ENCODE measurements around the gene EDN2.

Gene EDN2

GRCh38 chr1:41493117-41493536, 8.6 kb upstream of the EDN2 start:
- no peak overlapping the region for H3K4me2 ChIP-seq (ENCODE audit: low read depth, low read length)
- H3K27ac ChIP-seq (ENCODE audit: low read length): no peak overlapping the region
- H3K9me2 ChIP-seq (replicated peaks; ENCODE audit: insufficient read depth, low read length): no peaks in the 10 kb centered on the region
- H3K27me3 ChIP-seq (replicated peaks; ENCODE audit: insufficient read depth, low read length): no peaks in the 10 kb centered on the region; the same call in 1 of the 2 replicates
- no peak for TF ChIP-seq EZH2 (optimal IDR thresholded peaks at IDR 0.05; ENCODE audit: low read depth, low read length)
- no peak for TF ChIP-seq CTCF (IDR thresholded peaks at IDR 0.05; ENCODE audit: low read length)
- no peak for TF ChIP-seq EZH2phosphoT487 (IDR thresholded peaks at IDR 0.05; ENCODE audit: low read length)
- no peaks in the 10 kb centered on the region for H3F3A ChIP-seq (ENCODE audit: insufficient read depth, low read length)
- no peak overlapping the region for H3K9ac ChIP-seq (ENCODE audit: low read length)
- H2AFZ ChIP-seq (ENCODE audit: low read length): no peak overlapping the region
- H4K20me1 ChIP-seq (ENCODE audit: insufficient read depth, low read length): no peaks in the 10 kb centered on the region
- no peaks in the 10 kb centered on the region for H3K79me2 ChIP-seq (ENCODE audit: low read length)
- H3K4me3 ChIP-seq (ENCODE audit: low read length): no peak overlapping the region
- H3K36me3 ChIP-seq (replicated peaks; ENCODE audit: insufficient read depth, low read length): no peaks in the 10 kb centered on the region
- H3K4me1 ChIP-seq (ENCODE audit: low read length): 0 out of 2 replicates have a peak, but pooled peaks cover under 1% of the 10 kb centered on the region
- no peaks in the 10 kb centered on the region for H3K9me3 ChIP-seq (replicated peaks; ENCODE audit: insufficient read depth, low read length)
- DNase-seq: no peak

GRCh38 chr1:41492341-41492848, 7.9 kb upstream of the EDN2 start:
- Histone ChIP-seq H3K9me3 (replicated peaks; ENCODE audit: insufficient read depth, low read length) (no peaks in the 10 kb centered on the region), H3K4me1 (ENCODE audit: low read length) (no peaks in the 10 kb centered on the region), H3K4me3 (ENCODE audit: low read length) (no peak overlapping the region), H3K79me2 (ENCODE audit: low read length) (no peaks in the 10 kb centered on the region), H3K9me2 (replicated peaks; ENCODE audit: insufficient read depth, low read length) (no peaks in the 10 kb centered on the region), H3K27me3 (replicated peaks; ENCODE audit: insufficient read depth, low read length) (no peaks in the 10 kb centered on the region; the same call in 1 of the 2 replicates), H3K9ac (ENCODE audit: low read length) (no peak overlapping the region), H3K36me3 (replicated peaks; ENCODE audit: insufficient read depth, low read length) (no peaks in the 10 kb centered on the region), H2AFZ (ENCODE audit: low read length) (no peak overlapping the region), H3K4me2 (ENCODE audit: low read depth, low read length) (no peak overlapping the region), H3F3A (ENCODE audit: insufficient read depth, low read length) (no peaks in the 10 kb centered on the region), H3K27ac (ENCODE audit: low read length) (no peak overlapping the region), H4K20me1 (ENCODE audit: insufficient read depth, low read length) (no peaks in the 10 kb centered on the region)
- peak; percentile 48 for DNase-seq
- peak; percentile 78 for TF ChIP-seq CTCF (IDR thresholded peaks at IDR 0.05; ENCODE audit: low read length)
- TF ChIP-seq EZH2 (optimal IDR thresholded peaks at IDR 0.05; ENCODE audit: low read depth, low read length): no peak
- TF ChIP-seq EZH2phosphoT487 (IDR thresholded peaks at IDR 0.05; ENCODE audit: low read length): no peak

- H3K4me3 ChIP-seq (ENCODE audit: low read length): no peak overlapping the region
- no peaks in the 10 kb centered on the region for H3K79me2 ChIP-seq (ENCODE audit: low read length)
- no peaks in the 10 kb centered on the region for H3K36me3 ChIP-seq (replicated peaks; ENCODE audit: insufficient read depth, low read length)
- no peaks in the 10 kb centered on the region for H3K9me3 ChIP-seq (replicated peaks; ENCODE audit: insufficient read depth, low read length)
- DNase-seq: no peak
- no peaks in the 10 kb centered on the region for H3K4me1 ChIP-seq (ENCODE audit: low read length)
- H3F3A ChIP-seq (ENCODE audit: insufficient read depth, low read length): no peaks in the 10 kb centered on the region
- H3K9ac ChIP-seq (ENCODE audit: low read length): no peak overlapping the region
- no peaks in the 10 kb centered on the region; the same call in 1 of the 2 replicates for H3K27me3 ChIP-seq (replicated peaks; ENCODE audit: insufficient read depth, low read length)
- H3K9me2 ChIP-seq (replicated peaks; ENCODE audit: insufficient read depth, low read length): no peaks in the 10 kb centered on the region
- TF ChIP-seq EZH2 (optimal IDR thresholded peaks at IDR 0.05; ENCODE audit: low read depth, low read length) (no peak), EZH2phosphoT487 (IDR thresholded peaks at IDR 0.05; ENCODE audit: low read length) (no peak), CTCF (IDR thresholded peaks at IDR 0.05; ENCODE audit: low read length) (no peak)
- H3K27ac ChIP-seq (ENCODE audit: low read length): no peak overlapping the region
- no peak overlapping the region for H2AFZ ChIP-seq (ENCODE audit: low read length)
- no peaks in the 10 kb centered on the region for H4K20me1 ChIP-seq (ENCODE audit: insufficient read depth, low read length)
- H3K4me2 ChIP-seq (ENCODE audit: low read depth, low read length): no peak overlapping the region
Observed at GRCh38 chr1:41490911-41491310, 6.4 kb upstream of the EDN2 start.
